Activated naive CD4-positive, alpha-beta T cell (primary cell): Measurements from ENCODE around the gene TNFRSF18.

ENCODE experiments used
- DNase-seq, 4 experiments: peaks; one replicate each; lab custom pipeline; 2025; lab: John Stamatoyannopoulos, UW

TNFRSF18 gene

DNA sequence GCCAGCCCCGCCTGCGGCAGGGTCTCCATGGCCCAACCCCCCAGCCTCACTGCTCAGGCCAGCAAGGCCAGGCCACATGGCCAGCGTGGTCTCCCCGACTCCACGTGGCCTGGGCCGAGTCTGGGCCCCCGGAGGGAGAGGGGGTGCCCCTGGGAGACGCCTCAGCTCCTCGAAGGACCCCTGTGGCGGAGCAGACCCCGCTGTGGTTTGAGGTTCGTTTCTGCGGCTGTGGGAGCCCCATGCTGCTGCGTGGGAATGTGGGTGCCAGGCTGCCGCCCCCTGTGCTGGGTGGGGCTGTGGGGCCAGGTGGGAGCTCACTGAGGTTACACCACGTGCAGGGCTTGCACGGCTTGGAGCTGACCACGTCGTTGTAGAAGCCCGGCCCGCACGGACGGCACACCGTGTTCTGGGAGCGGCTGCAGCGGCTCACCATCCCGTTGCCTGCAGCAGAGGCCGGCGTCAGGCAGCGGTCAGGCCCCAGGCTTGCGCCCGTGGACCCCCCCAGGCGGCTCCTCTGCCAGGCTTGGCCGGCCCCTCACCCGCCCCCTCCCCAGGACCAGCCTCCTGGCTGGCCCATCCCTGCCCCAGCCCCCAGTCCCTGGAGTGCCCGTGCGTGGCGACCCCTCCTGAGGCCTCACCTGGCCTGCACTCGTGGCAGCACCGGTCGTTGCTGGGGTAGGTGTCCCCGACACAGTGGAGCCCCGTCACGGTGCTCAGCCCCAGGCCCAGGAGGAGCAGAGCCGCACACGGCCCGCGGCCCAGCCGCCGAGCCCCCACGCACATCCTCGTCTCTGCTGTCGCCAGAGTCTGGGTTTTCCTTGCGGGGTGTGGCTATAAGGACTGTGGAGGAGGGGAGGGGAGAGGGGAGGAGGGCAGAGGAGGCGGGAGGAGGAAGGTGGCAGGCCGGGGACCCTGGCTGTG lies 7.2 kb upstream of the TNFRSF18 start, which contains the start of gene TNFRSF4:
Gene TNFRSF4 (minus strand): TSS at position 809 of the 921 bp plus-strand sequence. CDS start 26 bp downstream, at position 783.
- DNase-seq = no peak

DNA sequence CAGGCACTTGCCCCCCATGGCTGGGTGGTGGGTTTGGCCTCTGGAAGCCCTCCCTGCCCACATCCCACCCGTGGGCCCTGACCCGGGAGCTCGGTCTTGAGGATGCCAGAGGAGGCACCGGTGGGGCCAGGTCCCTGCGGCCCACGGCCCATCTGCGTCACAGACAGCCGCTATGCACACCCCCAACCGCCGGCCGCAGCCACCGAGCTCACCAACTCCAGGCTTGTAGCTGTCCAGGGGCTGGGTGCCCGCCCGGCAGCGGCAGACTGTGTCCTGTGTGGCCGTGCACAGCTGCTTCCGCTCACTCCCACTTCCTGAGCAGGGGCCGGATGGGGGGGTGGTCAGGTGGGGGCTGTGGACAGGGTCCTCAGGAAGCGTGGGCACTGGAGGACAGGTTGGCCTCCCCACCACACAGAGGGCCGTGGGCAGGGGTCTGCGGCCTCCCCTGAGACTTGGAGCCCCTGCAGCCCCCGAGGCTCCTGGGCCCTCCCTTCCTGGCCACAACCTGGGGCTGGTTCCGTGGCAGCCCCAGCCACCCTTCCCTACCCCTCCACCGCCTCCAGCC lies 6.5 kb upstream of the TNFRSF18 start:
- DNase-seq = no peak

DNA sequence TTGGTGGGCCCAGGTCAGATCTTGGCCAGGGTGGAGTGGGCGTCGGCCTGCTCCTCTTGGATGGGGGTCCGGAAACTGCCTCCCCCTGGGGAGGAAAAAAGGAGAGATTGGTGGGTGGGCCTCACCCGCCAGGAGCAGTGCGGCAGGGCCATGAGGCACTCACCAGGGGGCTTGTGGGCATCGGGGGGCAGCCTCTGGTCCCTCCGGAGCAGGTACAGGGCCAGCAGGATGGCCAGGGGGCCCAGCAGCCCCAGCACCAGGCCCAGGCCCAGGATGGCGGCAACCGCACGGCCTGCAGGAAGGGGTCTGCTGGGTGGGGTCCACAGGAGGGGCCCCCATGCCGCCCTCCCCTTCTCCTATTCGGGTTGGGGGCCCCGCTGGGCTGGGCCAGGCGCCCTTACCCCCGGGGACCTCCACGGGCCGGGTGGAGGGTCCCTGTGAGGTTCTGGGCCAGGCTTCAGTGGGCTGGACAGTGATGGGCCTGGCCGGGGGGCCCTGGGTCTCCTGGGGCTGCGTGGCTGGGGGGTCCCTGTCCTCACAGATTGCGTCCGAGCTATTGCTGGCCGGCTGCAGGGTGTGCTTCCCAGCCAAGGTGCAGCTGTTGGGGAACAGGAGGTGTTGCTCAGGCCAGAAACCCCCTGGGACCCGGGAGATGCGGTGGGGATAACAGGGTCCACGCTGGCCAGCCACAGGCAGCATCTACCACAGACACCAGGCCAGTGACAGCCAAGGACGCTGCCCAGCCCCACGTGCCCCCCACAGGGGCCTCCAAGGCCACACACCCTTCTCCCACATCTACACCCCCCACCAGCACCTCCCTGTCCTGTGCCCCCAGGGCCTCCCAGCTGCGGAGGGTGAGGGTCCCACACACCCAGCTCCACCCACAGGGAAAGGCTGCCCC lies 5.4 kb upstream of the TNFRSF18 start:
- DNase-seq = no peak

GRCh38 chr1:1210726-1211540 lies 4.5 kb upstream of the TNFRSF18 start:
- DNase-seq = no peak

- DNase-seq = peak in 1 of 4 experiments; percentile 23
These were observed 2.5 kb upstream of the TNFRSF18 start for GRCh38 chr1:1208713-1209433.

GRCh38 chr1:1207571-1207892 lies 1.1 kb upstream of the TNFRSF18 start:
- no peak for DNase-seq

- no peak for DNase-seq
These were observed 657 bp upstream of the TNFRSF18 start for GRCh38 chr1:1206966-1207531.

DNA sequence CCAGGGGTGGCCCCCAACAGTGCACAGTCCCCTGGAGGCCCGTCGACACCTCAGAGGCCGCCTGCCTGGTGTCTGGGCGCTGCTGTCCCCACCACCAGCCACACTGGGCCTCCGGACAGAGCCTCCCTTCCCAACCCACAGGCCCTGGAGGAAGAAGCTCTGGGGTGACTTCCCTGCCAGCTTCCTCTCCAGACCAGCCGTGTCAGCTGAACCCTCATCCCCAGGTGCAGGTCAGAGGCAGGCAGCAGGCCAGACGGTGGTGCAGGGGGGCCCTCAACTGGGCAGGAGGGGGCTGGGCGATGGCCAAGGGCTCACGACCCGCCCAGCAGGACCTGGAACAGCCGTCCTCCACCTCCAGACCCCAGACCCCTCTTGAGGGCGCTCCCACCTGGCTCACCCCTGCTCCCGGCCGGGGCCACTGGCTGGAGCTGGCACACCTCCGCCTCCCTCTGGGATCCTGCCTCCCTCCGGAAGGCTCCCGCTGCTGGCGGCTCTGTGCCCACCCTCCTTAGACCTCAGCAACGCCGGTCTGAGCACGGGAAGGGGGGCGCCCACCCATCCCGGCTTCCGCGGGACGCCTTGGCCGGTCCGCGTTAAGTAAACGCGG lies 520 bp downstream of the TNFRSF18 start:
- no peak for DNase-seq

DNA sequence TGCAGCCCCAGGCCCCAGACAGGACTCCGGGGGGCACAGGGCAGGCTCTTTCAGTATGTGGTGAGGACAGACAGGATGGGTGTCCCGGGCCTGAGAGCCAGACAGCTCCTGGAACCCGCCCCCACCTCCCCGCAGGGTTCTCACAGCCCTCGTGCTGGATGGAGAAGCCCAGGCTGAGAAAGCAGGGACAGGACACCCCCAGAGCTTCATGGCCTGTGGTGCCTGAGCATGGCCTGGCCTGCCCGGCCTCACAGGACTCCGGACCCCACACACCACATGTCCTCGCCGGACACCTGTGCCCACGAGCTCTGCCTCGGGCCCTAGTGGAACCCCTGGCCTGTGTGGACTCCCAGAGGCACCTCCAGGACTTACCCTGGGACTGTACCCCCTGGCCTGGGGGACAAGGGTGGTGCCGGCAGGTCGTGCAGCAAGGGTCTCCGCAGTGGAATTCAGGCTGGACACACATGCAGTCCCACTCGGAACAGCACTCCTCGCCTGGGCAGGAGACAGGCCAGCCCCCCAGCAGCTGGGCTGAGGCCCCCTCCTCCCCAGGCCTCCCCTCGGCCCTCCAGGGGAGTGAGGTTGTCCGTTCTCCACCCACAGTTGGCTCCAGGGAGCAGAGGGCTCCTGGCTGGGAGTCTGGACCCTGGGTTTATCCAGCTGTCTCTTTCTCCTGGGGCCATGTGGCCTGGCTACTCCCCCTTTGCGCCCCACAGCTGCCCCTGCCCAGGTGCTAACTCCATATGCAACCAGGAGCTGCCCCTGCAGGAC lies 1.2 kb downstream of the TNFRSF18 start:
- no peak for DNase-seq

DNA sequence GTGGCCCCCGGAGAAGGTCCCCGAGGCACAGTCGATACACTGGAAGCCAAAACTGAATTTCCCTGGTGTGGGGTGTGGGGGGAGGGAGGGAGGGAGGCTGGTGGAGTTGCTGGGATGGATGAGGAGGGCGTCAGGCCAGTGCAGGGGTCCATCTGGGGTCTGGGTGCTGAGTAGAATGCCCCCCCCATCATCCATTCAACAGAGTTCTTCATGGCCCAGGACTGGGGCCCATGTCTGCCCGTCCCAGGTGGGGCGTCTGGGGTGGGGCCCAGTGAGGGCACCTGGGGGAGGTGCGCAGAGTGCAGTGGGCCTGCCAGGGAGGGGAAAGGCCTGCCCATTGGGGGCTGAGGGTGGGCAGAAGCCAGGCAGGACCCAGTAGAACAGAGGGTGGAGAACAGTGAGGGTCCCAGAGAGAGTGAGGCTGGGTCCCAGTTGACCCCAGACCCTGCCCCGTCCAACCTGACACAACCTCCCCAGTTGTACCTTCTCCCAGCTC lies 1.9 kb downstream of the TNFRSF18 start:
- DNase-seq = no peak

DNA sequence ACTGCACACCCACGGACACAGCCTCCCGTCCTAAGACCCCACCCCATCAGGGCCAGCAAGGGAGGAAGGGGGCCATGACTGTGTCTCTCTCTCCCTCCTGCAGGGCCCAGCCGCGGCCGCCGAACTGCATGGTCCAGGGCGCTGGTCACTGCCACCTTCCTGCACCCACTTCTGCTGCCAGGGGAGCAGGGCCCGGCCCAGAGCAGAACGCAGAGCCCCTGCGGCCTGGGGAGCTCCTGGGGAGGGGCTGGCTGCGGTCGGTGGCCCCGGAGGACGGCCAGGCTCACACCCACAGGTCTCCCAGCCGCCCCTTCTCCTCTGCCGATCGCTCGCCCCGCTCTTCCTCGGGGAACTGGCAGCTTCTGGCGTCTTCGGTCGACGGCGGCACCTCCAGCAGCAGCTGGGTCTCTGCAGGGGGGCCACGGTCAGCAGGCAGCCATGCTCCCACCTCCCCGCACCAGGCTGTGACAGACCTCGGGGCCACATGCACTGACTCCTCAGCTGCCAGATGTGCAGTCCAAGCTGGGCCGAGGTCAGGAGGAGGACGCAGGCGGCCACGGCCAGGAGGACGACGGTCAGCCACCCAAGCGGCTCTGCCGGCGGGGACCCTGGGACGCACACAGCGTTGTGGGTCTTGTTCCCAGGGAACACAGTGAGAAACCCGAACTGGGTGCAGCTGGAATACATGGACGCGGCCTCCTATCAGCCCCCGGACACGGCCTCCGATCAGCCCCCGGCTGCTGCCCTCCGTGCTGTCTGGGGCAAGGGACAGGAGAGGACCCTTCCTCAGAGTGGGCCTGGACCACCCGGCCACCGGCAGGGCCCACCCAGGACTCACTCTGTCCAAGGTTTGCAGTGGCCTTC lies 2.6 kb downstream of the TNFRSF18 start:
- DNase-seq = no peak

- no peak for DNase-seq
These were observed 3.4 kb downstream of the TNFRSF18 start for GRCh38 chr1:1202831-1203560.

- peak; percentile 63 to 80 (median 72) for DNase-seq
These were observed 5.2 kb downstream of the TNFRSF18 start for GRCh38 chr1:1200876-1201810.

GRCh38 chr1:1199961-1200875 lies 6.2 kb downstream of the TNFRSF18 start:
- no peak for DNase-seq
